Measurements from ENCODE around the gene PRDM11.

Gene PRDM11

GRCh38 chr11:45250035-45250718, 103.7 kb downstream of the PRDM11 start:
- TF ChIP-seq CTCF (IDR thresholded peaks at IDR 0.05; ENCODE audit: low read depth, low read length) (no peak), MAX (IDR thresholded peaks at IDR 0.05; ENCODE audit: low read depth, low read length) (no peak), POLR2A (IDR thresholded peaks at IDR 0.05; ENCODE audit: extremely low read depth, insufficient read length) (no peak), MYC (IDR thresholded peaks at IDR 0.05; ENCODE audit: low read depth, low read length) (no peak)
- no peak for DNase-seq (ENCODE audit: low read depth)
- no peak overlapping the region for H3K4me3 ChIP-seq (ENCODE audit: low read depth, low read length)

- TF ChIP-seq CTCF (IDR thresholded peaks at IDR 0.05; ENCODE audit: low read depth, low read length) (peak; percentile 76), MYC (IDR thresholded peaks at IDR 0.05; ENCODE audit: low read depth, low read length) (no peak)
- H3K4me3 ChIP-seq (ENCODE audit: low read depth, low read length) = no peak overlapping the region
- DNase-seq (ENCODE audit: low read depth) = peak; percentile 64
Observed at GRCh38 chr11:45252134-45252856, 105.9 kb downstream of the PRDM11 start.

- no peak overlapping the region for H3K4me3 ChIP-seq (ENCODE audit: low read depth, low read length)
- TF ChIP-seq CTCF (IDR thresholded peaks at IDR 0.05; ENCODE audit: low read depth, low read length) (no peak), MAX (IDR thresholded peaks at IDR 0.05; ENCODE audit: low read depth, low read length) (no peak), MYC (IDR thresholded peaks at IDR 0.05; ENCODE audit: low read depth, low read length) (no peak), POLR2A (IDR thresholded peaks at IDR 0.05; ENCODE audit: extremely low read depth, insufficient read length) (no peak)
- no peak for DNase-seq (ENCODE audit: low read depth)
Observed at GRCh38 chr11:45252877-45253276, 106.4 kb downstream of the PRDM11 start.

GRCh38 chr11:45253640-45254039, 107.2 kb downstream of the PRDM11 start:
- TF ChIP-seq MYC (IDR thresholded peaks at IDR 0.05; ENCODE audit: low read depth, low read length) = no peak
- TF ChIP-seq MAX (IDR thresholded peaks at IDR 0.05; ENCODE audit: low read depth, low read length) = no peak
- TF ChIP-seq CTCF (IDR thresholded peaks at IDR 0.05; ENCODE audit: low read depth, low read length) = no peak
- no peak for TF ChIP-seq POLR2A (IDR thresholded peaks at IDR 0.05; ENCODE audit: extremely low read depth, insufficient read length)
- no peak overlapping the region for H3K4me3 ChIP-seq (ENCODE audit: low read depth, low read length)
- DNase-seq (ENCODE audit: low read depth) = no peak

- no peak for DNase-seq (ENCODE audit: low read depth)
- no peak for TF ChIP-seq MYC (IDR thresholded peaks at IDR 0.05; ENCODE audit: low read depth, low read length)
- TF ChIP-seq MAX (IDR thresholded peaks at IDR 0.05; ENCODE audit: low read depth, low read length) = no peak
- no peak for TF ChIP-seq CTCF (IDR thresholded peaks at IDR 0.05; ENCODE audit: low read depth, low read length)
- no peak for TF ChIP-seq POLR2A (IDR thresholded peaks at IDR 0.05; ENCODE audit: extremely low read depth, insufficient read length)
- H3K4me3 ChIP-seq (ENCODE audit: low read depth, low read length) = no peak overlapping the region
Observed at GRCh38 chr11:45254070-45254469, 107.6 kb downstream of the PRDM11 start.
